Effector CD8-positive, alpha-beta T cell (primary cell): ENCODE results near the gene LDLRAD4.

ENCODE experiments used
- DNase-seq: peaks from one replicate; lab custom pipeline; 2025; lab: John Stamatoyannopoulos, UW

LDLRAD4 gene

DNA sequence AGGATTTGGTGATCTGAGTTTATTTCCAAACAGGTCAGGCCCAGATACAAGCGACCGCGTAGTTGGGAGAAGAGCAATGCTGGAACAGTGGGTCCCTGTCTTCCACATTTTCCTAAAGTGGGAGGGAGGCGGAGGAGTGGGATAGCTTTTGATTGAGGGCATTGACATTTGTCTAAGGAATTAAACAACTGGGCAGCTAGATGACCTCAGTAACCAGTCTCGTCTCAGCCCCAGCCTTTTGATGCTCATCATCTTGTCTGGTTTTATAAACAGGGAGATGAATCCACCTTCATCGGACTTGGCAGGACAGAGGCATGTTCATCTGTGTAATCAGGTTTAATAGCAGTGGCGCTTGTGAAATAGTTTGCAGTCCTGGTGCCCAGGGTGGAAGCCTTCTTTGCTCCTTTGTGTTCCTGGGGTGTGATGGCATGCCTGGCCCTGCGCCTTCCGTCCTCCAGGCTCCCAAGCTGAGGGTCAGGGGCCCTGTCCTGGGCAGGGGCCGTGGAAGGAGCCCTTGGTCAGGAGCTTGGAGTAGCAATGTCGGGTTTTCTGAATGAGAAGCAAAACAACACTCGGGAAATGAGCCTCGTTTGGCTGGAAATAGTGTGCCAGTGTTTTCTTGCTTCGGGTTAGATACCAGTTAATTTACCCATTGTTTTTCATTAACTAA is 314.0 kb downstream of the LDLRAD4 start:
- no peak for DNase-seq

GRCh38 chr18:13534631-13535030 is 316.1 kb downstream of the LDLRAD4 start:
- DNase-seq: no peak

DNA sequence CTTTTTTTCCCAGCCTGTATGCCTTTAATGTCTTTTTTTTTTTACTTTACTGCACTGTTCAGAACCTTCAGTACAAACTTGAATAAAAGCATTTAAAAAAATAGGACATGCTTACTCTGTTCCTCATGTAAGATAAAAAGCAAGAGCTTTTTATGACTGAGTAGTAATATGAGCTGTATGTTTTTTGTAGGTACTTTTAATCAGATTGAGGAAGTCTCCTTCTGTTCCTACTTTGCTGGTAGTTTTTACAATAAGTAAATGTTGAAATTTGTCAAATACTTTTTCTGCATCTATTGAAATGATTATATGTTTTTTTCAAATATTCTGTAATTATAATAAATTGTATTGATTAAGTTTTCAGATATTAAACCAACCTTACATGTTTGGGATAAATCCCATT is 318.0 kb downstream of the LDLRAD4 start:
- no peak for DNase-seq

DNA sequence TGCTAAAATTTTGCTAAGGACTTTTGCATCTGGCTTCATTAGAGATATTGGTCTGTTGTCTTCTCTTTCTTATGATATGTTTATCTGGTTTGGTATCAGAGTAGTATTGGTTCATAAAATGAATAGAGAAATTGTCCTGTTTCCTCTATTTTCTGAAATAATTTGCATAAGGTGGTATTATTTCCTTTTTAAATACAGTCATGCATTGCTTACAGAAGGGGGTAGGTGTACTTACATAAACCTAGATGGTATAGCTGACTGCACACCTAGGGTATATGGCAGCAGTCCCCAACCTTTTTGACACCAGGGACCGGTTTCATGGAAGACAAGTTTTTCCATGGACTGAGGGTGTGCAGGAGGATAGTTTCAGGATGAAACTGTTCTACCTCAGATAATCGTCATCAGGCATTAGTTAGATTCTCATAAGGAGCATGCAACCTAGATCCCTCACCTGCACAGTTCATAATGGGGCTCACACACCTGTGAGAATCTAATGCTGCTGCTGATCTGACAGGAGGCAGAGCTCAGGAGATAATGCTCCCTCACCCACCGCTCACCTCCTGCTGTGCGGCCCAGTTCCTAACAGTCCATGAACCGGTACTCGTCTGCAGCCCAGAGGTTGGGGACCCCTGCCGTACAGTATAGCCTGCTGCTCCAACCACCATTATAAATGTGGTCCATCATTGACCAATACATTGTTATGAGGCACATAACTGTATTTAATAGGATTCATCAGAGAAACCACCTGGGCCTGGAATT is 318.6 kb downstream of the LDLRAD4 start:
- no peak for DNase-seq

GRCh38 chr18:13538630-13539029 is 320.1 kb downstream of the LDLRAD4 start:
- no peak for DNase-seq

GRCh38 chr18:13539050-13539449 is 320.5 kb downstream of the LDLRAD4 start:
- DNase-seq: peak; percentile 17

GRCh38 chr18:13539843-13540476 is 321.4 kb downstream of the LDLRAD4 start:
- no peak for DNase-seq

DNA sequence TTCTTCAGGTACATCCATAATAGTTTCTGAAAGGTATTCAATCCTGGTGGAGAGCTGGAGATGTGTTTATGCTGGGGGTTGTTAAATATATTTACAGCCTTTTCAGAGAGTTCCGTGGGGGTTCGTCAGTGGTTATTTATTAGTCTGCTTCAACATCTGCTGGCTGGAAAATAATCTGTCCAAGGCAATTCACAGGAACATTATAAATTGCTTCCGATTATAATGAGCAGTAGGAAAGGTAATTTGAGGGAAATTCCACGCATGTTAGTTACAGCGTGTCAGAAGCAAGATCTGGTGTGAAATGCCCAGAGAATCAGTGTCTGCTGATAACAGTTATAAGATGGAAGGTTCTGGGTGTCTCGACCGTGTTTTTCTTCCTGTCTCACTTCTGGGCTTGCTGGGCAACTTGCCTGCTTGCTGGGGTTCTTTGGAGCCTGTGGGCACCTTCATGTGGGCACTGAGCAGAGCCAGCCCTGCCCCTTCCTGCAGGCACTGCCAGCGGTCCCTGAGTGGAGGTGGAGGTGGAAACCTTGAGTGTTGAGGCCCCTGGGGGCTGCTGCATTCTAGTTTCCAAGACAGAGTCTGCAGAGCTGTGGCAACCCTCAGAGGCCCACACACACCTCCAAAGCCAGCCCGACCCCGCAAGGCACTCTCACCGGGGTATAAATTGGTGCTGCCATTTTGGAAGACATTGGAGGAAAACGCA is 322.1 kb downstream of the LDLRAD4 start:
- DNase-seq: peak; percentile 10

- DNase-seq: no peak
These were observed 323.3 kb downstream of the LDLRAD4 start for GRCh38 chr18:13541621-13542519.

DNA sequence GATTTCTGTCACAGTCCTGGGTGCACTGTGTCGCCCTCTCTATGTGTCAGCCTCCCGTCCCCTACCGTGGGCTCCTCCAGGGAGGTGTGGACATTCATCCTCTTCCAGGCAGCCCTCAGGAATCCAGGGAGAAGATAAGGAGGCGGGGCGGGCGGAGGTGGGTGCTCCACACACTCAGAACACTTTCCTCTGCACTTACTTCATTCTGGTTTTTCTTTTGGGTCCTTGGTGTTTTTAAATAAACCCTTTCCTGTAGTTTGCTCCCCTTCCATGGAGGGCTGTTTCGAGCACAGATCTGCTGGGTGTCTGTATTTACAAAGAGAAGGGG is 323.9 kb downstream of the LDLRAD4 start:
- DNase-seq: no peak

DNA sequence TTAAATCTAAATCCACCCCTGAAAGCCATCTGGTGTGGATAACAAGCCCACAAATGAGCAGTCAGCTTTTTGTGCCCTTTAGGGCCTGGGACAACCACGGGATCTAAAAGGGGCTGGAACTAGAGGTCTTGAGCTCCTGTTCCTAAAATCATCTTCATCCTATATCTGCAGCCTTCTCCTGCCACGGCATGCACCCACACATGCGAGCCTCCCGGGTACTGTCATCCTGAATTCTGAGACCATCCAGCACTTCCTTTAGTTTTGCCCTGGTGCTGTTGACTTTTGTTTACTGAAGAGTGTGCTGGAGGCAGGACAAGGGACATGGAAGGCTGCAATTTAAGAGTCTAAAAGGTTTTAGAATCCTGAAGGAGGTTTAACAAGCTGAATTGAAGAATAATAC is 324.6 kb downstream of the LDLRAD4 start:
- no peak for DNase-seq

DNA sequence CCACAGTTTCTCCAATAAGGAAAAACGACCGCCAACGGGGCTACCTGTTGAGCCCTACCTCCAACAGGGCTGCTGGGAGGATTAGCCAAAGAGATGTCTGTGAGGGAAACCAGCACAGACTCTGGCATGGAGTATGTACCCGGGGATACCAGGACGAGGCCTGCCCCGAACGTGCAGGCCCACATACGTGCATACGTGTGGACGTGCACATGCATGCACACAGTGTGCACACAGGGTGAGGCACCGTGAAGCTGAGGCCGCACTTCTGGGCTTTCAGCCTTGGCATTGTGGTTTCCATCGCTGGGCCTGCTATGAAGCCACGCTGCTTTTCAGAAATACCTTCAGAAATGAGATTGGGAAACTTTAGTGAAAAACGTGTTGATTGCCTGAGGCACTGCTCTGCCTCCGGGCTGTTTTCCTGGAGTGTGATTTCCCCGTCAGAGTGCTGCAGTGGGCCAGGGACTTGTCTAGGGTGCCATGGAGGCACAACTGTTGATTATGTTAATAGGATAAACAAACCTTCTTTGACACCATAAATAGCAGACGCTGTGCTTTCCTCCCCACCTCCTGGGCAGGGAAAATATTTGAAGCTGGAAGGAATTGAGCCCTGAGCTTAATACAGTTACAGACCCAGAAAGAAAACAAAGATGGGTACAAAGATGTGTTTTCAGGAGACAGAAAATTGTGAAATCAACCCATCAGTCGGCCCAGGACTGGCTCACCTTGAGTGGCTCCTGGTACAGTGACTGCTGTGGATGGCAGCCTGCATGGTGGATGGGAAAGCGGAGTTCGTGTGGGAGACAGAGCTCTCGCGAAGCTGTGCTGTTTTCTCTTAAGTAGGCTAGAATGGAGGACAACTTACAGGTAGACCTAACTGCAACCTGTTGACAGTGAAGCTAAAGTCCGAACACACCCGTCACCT is 325.5 kb downstream of the LDLRAD4 start:
- DNase-seq: no peak

DNA sequence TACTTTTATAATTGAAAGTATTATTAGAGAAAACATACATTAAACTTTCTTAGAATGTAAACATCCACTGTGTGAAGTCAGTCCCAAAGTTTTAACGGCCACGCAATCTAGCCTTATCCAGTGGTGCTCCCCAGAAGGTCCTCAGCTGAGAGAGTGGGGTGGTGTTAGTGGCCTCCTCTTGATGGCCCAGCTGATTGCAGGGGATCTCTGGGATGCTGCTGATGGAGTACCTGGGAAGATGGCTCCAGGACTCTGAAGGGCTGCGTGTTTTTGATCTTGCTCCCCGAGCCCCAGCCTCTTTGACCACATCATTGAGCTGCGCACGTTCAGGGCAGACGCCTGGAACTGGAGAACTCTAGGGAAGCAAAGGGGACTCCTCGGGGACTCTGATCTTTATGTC is 326.4 kb downstream of the LDLRAD4 start:
- DNase-seq: no peak

GRCh38 chr18:13545514-13545913 is 327.0 kb downstream of the LDLRAD4 start:
- no peak for DNase-seq

GRCh38 chr18:13545955-13546354 is 327.4 kb downstream of the LDLRAD4 start:
- no peak for DNase-seq

GRCh38 chr18:13546638-13547037 is 328.1 kb downstream of the LDLRAD4 start:
- DNase-seq: no peak

GRCh38 chr18:13547347-13547746 is 328.8 kb downstream of the LDLRAD4 start:
- no peak for DNase-seq

- DNase-seq: no peak
These were observed 329.7 kb downstream of the LDLRAD4 start for GRCh38 chr18:13548106-13548819.

DNA sequence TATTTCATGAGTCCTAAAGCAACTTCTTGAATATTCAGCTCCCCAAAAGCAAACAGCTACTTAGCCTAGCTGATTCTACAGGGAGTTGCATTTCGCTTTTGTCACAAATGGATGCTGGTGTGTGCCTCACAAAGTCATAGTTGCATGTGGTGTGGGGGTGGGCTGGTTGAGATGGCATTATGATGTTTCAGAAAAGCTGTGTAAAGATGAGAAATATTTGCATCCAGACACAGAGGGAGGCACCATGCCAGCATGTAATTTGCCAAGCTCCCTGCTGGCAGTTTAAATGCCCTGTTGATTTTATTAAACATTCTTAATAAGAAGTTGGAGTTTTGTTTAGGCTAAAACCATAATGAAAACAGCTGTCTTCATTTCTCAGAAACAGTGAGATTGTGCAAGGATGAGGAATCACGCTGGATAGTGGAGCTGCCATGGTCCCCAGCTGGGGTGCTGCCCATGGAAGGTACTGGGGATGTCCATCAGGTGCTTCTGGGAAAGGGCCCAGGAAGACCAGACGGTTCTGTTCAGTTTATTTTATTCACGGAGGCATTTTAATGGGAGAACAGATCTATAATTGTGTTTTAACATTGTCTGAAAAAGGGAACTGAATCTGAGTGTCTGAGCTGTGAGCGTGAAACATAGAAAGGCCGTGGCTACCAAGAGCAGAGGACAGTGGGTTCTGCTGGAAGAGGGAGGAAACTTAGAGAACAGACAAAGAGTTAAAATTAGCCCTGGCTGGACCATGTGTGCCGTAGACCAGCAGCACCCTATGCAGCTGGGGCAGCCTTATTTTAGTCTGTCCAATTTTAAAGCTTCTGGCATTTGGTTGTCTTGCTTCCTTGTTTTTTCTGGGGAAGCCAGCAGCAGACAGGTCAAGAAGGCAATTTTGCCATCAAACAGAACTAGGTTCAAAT is 330.7 kb downstream of the LDLRAD4 start:
- DNase-seq: no peak
